Measurements from ENCODE around the gene CABLES1. TPM values are rescaled to one million over a fixed set of nuclear protein-coding genes. Genes with fewer than 3 reads are reported as not detected.

Gene CABLES1
- total RNA-seq, 1 experiment from 2014 or later, result 29.5 TPM

DNA sequence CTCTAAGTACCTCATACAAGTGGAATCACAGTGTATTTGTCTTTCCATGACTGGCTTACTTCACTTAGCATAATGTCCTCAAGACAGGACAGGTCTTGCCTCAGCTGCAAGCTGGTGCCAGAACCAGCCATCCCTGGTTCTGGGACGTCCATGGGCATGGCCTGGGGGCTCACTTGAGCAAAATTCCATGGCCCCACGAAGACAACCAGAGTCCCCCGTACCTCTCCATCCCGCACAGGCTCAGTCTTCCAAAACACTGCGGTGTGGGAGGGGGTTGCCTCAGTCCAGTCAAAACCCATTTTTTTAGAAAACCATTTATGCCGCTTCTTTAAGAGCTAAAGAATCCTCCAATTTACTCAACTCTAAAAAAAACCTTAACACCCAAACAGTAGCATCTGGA lies 21.7 kb upstream of the CABLES1 start:
- intact Hi-C loops (cut with micrococcal nuclease; ENCODE audit: unreplicated experiment), result no loop called here
- H3K9me3 Mint-ChIP-seq (ENCODE audit: unreplicated experiment), result no peaks in the 10 kb centered on the region

DNA sequence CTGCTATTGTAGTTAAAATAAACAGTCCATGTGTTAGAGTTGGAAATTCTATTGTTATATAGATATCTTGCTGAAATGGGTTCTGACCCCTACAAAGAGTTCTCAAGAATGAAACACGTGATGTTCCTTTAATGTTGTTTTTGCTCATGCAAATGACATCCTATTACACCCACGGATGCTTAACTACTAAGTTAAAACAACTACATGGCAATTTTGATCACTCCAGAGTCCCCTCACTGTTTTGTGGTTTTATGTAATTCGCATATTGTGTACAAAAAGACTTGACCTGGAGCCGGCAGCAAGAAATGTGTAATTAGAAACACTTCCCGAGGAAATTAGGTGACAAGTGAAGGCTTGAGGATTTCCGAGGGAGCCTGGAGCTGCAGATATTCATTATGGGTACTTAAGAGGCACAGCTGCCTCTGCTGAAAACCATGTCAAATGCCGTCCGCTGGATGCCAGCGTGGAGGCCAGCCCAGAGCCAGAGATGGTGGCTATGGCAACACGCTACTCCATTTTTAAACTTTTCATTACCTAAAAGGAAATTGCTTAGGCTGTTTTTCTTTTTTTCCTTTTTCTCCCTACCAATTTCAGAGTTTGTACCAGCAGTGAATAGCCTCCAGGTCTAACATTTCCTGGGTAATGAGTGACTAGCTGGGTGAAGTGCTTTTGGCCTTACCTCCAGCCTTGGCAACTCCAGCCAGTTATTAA lies 21.0 kb upstream of the CABLES1 start:
- no peaks in the 10 kb centered on the region for H3K36me3 ChIP-seq (ENCODE audit: control insufficient read depth, insufficient read depth, low read length)

More for the DNA sequence above, 21.7 kb upstream of the CABLES1 start:
- no peak overlapping the region for H3K4me3 Mint-ChIP-seq (ENCODE audit: unreplicated experiment)
- TF ChIP-seq, protein P1, sequence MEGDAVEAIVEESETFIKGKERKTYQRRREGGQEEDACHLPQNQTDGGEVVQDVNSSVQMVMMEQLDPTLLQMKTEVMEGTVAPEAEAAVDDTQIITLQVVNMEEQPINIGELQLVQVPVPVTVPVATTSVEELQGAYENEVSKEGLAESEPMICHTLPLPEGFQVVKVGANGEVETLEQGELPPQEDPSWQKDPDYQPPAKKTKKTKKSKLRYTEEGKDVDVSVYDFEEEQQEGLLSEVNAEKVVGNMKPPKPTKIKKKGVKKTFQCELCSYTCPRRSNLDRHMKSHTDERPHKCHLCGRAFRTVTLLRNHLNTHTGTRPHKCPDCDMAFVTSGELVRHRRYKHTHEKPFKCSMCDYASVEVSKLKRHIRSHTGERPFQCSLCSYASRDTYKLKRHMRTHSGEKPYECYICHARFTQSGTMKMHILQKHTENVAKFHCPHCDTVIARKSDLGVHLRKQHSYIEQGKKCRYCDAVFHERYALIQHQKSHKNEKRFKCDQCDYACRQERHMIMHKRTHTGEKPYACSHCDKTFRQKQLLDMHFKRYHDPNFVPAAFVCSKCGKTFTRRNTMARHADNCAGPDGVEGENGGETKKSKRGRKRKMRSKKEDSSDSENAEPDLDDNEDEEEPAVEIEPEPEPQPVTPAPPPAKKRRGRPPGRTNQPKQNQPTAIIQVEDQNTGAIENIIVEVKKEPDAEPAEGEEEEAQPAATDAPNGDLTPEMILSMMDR (IDR thresholded peaks at IDR 0.05; ENCODE audit: insufficient read depth in 1 of 2, low read depth in 1 of 2, low read length in 1 of 2, severe bottlenecking in 1 of 2, unreplicated experiment in 1 of 2), result no peak
- H3K27me3 Mint-ChIP-seq (ENCODE audit: insufficient read depth, unreplicated experiment), result no peaks in the 10 kb centered on the region
- Histone ChIP-seq H3K4me3 (ENCODE audit: low read depth, low read length) (no peak overlapping the region), H3K4me1 (peaks cover 3% of the 10 kb centered on the region; the same call in 1 of the 2 replicates), H3K36me3 (ENCODE audit: control insufficient read depth, insufficient read depth, low read length) (no peaks in the 10 kb centered on the region), H3K9me3 (no peaks in the 10 kb centered on the region; the same call in 1 of the 2 replicates), H3K27me3 (replicated peaks; ENCODE audit: control insufficient read depth, insufficient read depth, low read length) (no peaks in the 10 kb centered on the region)
- DNase-seq, result no peak
- no peak overlapping the region for H3K27ac Mint-ChIP-seq (ENCODE audit: unreplicated experiment)
- H3K36me3 Mint-ChIP-seq (ENCODE audit: insufficient read depth, unreplicated experiment), result peaks cover 19% of the 10 kb centered on the region
- TSS peak; percentile 12 for BruUV-seq (replicated peaks)
- peaks cover 7% of the 10 kb centered on the region for H3K4me1 Mint-ChIP-seq (ENCODE audit: low read depth, unreplicated experiment)
- ChIA-PET CTCF (no interaction called here), POLR2A (no interaction called here)

GRCh38 chr18:23114911-23115310 lies 20.4 kb upstream of the CABLES1 start:
- ChIA-PET CTCF (no interaction called here), POLR2A (no interaction called here)
- H3K4me3 Mint-ChIP-seq (ENCODE audit: unreplicated experiment), result no peak overlapping the region
- H3K27me3 ChIP-seq (replicated peaks; ENCODE audit: control insufficient read depth, insufficient read depth, low read length), result no peaks in the 10 kb centered on the region
- H3K4me1 Mint-ChIP-seq (ENCODE audit: low read depth, unreplicated experiment), result peaks cover 7% of the 10 kb centered on the region
- intact Hi-C loops (cut with micrococcal nuclease; ENCODE audit: unreplicated experiment), result no loop called here
- H3K4me3 ChIP-seq (ENCODE audit: low read depth, low read length), result no peak overlapping the region
- no TSS peak for BruUV-seq (replicated peaks)
- TF ChIP-seq, protein P1 (IDR thresholded peaks at IDR 0.05; ENCODE audit: insufficient read depth in 1 of 2, low read depth in 1 of 2, low read length in 1 of 2, severe bottlenecking in 1 of 2, unreplicated experiment in 1 of 2), result no peak
- no peak for DNase-seq
- H3K9me3 Mint-ChIP-seq (ENCODE audit: unreplicated experiment), result no peaks in the 10 kb centered on the region
- no peaks in the 10 kb centered on the region; the same call in 1 of the 2 replicates for H3K9me3 ChIP-seq
- H3K27me3 Mint-ChIP-seq (ENCODE audit: insufficient read depth, unreplicated experiment), result no peaks in the 10 kb centered on the region
- H3K36me3 Mint-ChIP-seq (ENCODE audit: insufficient read depth, unreplicated experiment), result peaks cover 19% of the 10 kb centered on the region
- H3K4me1 ChIP-seq, result peaks cover 3% of the 10 kb centered on the region; the same call in 1 of the 2 replicates
- no peak overlapping the region for H3K27ac Mint-ChIP-seq (ENCODE audit: unreplicated experiment)
- no peaks in the 10 kb centered on the region for H3K36me3 ChIP-seq (ENCODE audit: control insufficient read depth, insufficient read depth, low read length)

More for the DNA sequence above, 21.0 kb upstream of the CABLES1 start:
- Histone ChIP-seq H3K27me3 (replicated peaks; ENCODE audit: control insufficient read depth, insufficient read depth, low read length) (no peaks in the 10 kb centered on the region), H3K4me1 (peaks cover 3% of the 10 kb centered on the region; the same call in 1 of the 2 replicates), H3K4me3 (ENCODE audit: low read depth, low read length) (no peak overlapping the region), H3K9me3 (no peaks in the 10 kb centered on the region; the same call in 1 of the 2 replicates)
- Mint-ChIP-seq H3K9me3 (ENCODE audit: unreplicated experiment) (no peaks in the 10 kb centered on the region), H3K4me3 (ENCODE audit: unreplicated experiment) (no peak overlapping the region), H3K27me3 (ENCODE audit: insufficient read depth, unreplicated experiment) (no peaks in the 10 kb centered on the region), H3K4me1 (ENCODE audit: low read depth, unreplicated experiment) (peaks cover 7% of the 10 kb centered on the region), H3K27ac (ENCODE audit: unreplicated experiment) (no peak overlapping the region), H3K36me3 (ENCODE audit: insufficient read depth, unreplicated experiment) (peaks cover 19% of the 10 kb centered on the region)
- TF ChIP-seq, protein P1 (IDR thresholded peaks at IDR 0.05; ENCODE audit: insufficient read depth in 1 of 2, low read depth in 1 of 2, low read length in 1 of 2, severe bottlenecking in 1 of 2, unreplicated experiment in 1 of 2), result no peak
- no peak for DNase-seq
- intact Hi-C loops (cut with micrococcal nuclease; ENCODE audit: unreplicated experiment), result no loop called here
- CTCF ChIA-PET, result no interaction called here
- POLR2A ChIA-PET, result no interaction called here
- BruUV-seq (replicated peaks), result no TSS peak
